H4 (cell line): ENCODE data around the gene SEMA5B. TPM values are rescaled to one million over a fixed set of nuclear protein-coding genes. Genes with fewer than 3 reads are reported as not detected.
A peak's percentile ranks its signal among the peaks of the same experiment; 100 is the strongest.

Experiments used
- DNase-seq: peaks from one replicate; pipeline ENCODE4 v3.0.0-alpha.2; 2015; ENCODE audit warnings: low spot score
- total RNA-seq: library from RNA; depleted of rRNA; stranded (reverse); fragments of >200 nt; shearing (Covaris generic); gene quantifications from 2 replicates; pipeline ENCODE4 v1.2.3, GENCODE V29; 2014

Gene SEMA5B
- total RNA-seq, 1 experiment from 2014 or later: not detected

- DNase-seq: peak; percentile 79
Measured at GRCh38 chr3:122975163-122975923, 52.2 kb downstream of the SEMA5B start.

- DNase-seq: no peak
Measured at GRCh38 chr3:122974764-122975162, 52.8 kb downstream of the SEMA5B start.

GRCh38 chr3:122973893-122974615 lies 53.5 kb downstream of the SEMA5B start:
- no peak for DNase-seq

GRCh38 chr3:122972141-122972540 lies 55.4 kb downstream of the SEMA5B start:
- no peak for DNase-seq

GRCh38 chr3:122969585-122970469 lies 57.7 kb downstream of the SEMA5B start:
- no peak for DNase-seq

- no peak for DNase-seq
Measured at GRCh38 chr3:122967765-122968164, 59.8 kb downstream of the SEMA5B start.

- no peak for DNase-seq
Measured at GRCh38 chr3:122967356-122967755, 60.2 kb downstream of the SEMA5B start.

- DNase-seq: no peak
Measured at GRCh38 chr3:122966045-122966444, 61.5 kb downstream of the SEMA5B start.

- no peak for DNase-seq
Measured at GRCh38 chr3:122964811-122965210, 62.8 kb downstream of the SEMA5B start.

- no peak for DNase-seq
Measured at GRCh38 chr3:122962149-122962548, 65.4 kb downstream of the SEMA5B start.

GRCh38 chr3:122961146-122961545 lies 66.4 kb downstream of the SEMA5B start:
- peak; percentile 30 for DNase-seq

- no peak for DNase-seq
Measured at GRCh38 chr3:122960652-122961051, 66.9 kb downstream of the SEMA5B start.

GRCh38 chr3:122959339-122959738 lies 68.2 kb downstream of the SEMA5B start:
- no peak for DNase-seq

- no peak for DNase-seq
Measured at GRCh38 chr3:122957707-122958689, 69.6 kb downstream of the SEMA5B start.

- no peak for DNase-seq
Measured at GRCh38 chr3:122956693-122957455, 70.7 kb downstream of the SEMA5B start.

- no peak for DNase-seq
Measured at GRCh38 chr3:122955916-122956692, 71.5 kb downstream of the SEMA5B start.

- no peak for DNase-seq
Measured at GRCh38 chr3:122952520-122952919, 75.0 kb downstream of the SEMA5B start.

- DNase-seq: no peak
Measured at GRCh38 chr3:122948408-122948807, 79.2 kb downstream of the SEMA5B start.

GRCh38 chr3:122947738-122948137 lies 79.8 kb downstream of the SEMA5B start:
- DNase-seq: no peak
